WERI-Rb-1 (cell line): Measurements from ENCODE around the gene UBE2G2.

Source experiments
- DNase-seq: peaks from one replicate; pipeline ENCODE4 v3.0.0-alpha.2; 2020
- H3K27ac ChIP-seq: fragments of 250-450 bp; sonication (Bioruptor Pico); 2 replicates; pipeline ENCODE4 v1.5.1; 2020; ENCODE audit warnings: mild to moderate bottlenecking, moderate library complexity
- H3K27me3 ChIP-seq: fragments of 250-450 bp; sonication (Bioruptor Pico); 2 replicates; pipeline ENCODE4 v1.5.1; 2021; ENCODE audit warnings: mild to moderate bottlenecking, low read depth, moderate library complexity; ENCODE audit not compliant: insufficient read depth, severe bottlenecking
- H3K36me3 ChIP-seq: fragments of 250-450 bp; sonication (Bioruptor Pico); 2 replicates; pipeline ENCODE4 v1.5.1; 2020; ENCODE audit warnings: mild to moderate bottlenecking, moderate library complexity
- H3K4me3 ChIP-seq: 2 replicates; pipeline ENCODE4 v1.5.1; 2011; ENCODE audit warnings: low read depth, mild to moderate bottlenecking, control low read depth, low read length
- H3K9me3 ChIP-seq: fragments of 250-450 bp; sonication (Bioruptor Pico); 2 replicates; pipeline ENCODE4 v1.5.1; 2021; ENCODE audit warnings: mild to moderate bottlenecking, moderate library complexity; ENCODE audit not compliant: severe bottlenecking
- TF ChIP-seq, protein P1 (sequence below): IDR thresholded peaks from 2 replicates; pipeline ENCODE4 v1.5.1; 2011; ENCODE audit warnings: low read depth, mild to moderate bottlenecking, control low read depth, inconsistent platforms, low read length

The UBE2G2 gene

DNA sequence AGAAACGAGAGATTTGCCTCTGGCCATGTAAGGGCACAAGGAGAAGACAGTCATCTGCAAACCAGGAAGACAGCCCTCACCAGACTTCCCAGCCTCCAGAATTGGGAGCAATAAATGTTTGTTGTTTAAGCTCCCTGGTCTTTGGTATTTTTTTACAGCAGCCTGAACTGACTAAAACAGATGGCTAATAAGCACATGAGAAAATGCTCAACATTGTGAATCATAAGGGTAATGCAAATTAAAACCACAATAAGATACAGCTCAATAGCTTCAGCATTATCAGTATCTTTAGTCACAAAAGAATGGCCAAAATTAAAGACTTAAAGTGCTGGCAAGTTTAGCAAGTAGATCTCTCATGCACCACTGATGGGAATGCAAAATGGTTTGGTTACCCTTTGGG is 11.7 kb downstream of the UBE2G2 start:
- no peaks in the 10 kb centered on the region for H3K27me3 ChIP-seq
- DNase-seq, result no peak
- TF ChIP-seq, protein P1, sequence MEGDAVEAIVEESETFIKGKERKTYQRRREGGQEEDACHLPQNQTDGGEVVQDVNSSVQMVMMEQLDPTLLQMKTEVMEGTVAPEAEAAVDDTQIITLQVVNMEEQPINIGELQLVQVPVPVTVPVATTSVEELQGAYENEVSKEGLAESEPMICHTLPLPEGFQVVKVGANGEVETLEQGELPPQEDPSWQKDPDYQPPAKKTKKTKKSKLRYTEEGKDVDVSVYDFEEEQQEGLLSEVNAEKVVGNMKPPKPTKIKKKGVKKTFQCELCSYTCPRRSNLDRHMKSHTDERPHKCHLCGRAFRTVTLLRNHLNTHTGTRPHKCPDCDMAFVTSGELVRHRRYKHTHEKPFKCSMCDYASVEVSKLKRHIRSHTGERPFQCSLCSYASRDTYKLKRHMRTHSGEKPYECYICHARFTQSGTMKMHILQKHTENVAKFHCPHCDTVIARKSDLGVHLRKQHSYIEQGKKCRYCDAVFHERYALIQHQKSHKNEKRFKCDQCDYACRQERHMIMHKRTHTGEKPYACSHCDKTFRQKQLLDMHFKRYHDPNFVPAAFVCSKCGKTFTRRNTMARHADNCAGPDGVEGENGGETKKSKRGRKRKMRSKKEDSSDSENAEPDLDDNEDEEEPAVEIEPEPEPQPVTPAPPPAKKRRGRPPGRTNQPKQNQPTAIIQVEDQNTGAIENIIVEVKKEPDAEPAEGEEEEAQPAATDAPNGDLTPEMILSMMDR, result no peak
- H3K4me3 ChIP-seq, result no peak overlapping the region
- H3K27ac ChIP-seq, result no peak overlapping the region
- H3K36me3 ChIP-seq, result peaks cover 31% of the 10 kb centered on the region
- H3K9me3 ChIP-seq, result no peaks in the 10 kb centered on the region

DNA sequence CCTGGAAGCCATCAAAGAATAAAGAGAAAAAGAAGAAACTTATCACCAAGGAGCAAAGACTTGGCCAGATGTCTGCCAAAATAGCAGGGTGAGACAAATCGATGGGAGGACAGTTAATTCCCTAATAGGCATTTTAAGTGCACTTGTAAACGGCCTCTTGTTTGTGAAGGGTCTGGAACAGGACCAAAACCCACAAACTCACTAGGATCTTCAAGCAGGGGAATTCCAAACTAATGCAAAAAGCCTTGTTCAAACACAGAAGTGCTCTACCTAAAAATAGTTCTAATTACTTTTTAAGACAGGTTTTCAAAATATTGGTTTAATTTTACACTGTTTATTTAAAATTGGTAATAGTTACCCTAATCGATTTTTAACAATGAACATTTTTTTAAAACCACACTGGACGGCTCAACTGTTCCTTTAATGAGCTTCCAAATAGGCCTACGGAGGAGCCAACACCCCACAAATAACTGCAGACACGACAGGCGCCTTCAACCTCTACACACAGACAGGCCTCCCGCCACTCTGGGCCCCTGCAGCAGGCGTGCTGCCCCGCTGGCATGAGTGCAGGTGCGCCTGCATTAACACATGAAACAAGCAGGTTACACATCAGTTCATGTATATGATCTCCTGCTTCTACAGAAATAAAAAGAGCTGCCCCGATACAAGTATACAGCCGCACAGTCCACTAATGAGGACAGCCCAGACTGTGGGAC is 15.8 kb downstream of the UBE2G2 start:
- no peaks in the 10 kb centered on the region for H3K27me3 ChIP-seq
- no peak overlapping the region for H3K4me3 ChIP-seq
- no peak for DNase-seq
- TF ChIP-seq, protein P1, result no peak
- no peak overlapping the region for H3K27ac ChIP-seq
- peaks cover 31% of the 10 kb centered on the region for H3K36me3 ChIP-seq
- no peaks in the 10 kb centered on the region for H3K9me3 ChIP-seq

DNA sequence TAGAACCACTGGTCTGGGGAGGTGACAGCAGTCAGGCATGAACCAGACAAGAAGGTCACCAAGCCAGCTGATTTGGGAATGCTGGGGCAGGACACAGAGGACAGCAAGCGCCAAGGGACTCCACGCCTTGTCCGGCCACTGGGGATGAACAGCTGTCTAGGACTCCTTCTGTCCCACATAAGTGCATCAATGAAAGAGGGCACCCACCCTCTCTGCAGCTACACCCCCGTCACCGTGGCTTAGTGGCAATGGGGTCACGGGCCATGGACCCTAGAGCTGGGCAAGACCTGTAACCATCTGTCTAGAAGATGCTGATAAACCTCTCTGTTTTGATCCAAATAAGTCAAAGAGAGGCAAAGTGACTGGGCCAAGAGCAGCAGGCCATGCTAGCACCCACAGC is 16.8 kb downstream of the UBE2G2 start:
- no peak for DNase-seq
- Histone ChIP-seq H3K4me3 (no peak overlapping the region), H3K27me3 (no peaks in the 10 kb centered on the region), H3K36me3 (peaks cover 28% of the 10 kb centered on the region), H3K27ac (no peak overlapping the region), H3K9me3 (no peaks in the 10 kb centered on the region)
- TF ChIP-seq, protein P1, result no peak

DNA sequence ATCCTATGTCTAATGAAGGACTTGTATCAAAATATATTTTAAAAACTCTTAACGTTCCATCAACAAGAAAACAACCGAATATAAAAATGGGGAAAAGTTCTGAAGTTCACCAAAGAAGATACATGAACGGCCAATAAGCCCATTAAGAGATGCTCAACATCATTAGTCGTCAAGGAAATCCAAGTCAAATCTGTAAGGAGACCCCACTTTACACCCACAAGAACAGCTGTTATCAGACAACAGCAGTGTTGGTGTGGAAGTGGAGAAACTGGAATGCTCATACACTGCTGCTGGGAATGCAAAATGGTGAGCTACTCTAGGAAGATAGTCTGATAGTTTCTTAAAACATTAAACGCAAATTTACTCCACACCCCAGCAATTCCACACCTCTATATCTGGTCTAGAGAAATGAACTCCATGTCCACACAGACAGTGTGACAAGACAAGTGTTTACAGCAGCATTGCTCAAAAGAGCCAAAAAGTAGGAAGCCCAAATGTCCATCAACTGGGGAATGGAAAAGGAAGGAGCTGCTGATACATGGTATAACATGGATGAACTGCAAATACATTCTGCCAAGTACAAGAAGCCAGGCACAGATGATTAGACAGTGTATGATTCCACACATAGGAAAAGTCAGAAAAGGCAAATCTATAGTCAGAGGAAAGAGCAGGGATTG is 18.5 kb downstream of the UBE2G2 start:
- Histone ChIP-seq H3K36me3 (peaks cover 32% of the 10 kb centered on the region), H3K9me3 (no peaks in the 10 kb centered on the region), H3K27ac (no peak overlapping the region), H3K27me3 (no peaks in the 10 kb centered on the region), H3K4me3 (no peak overlapping the region)
- TF ChIP-seq, protein P1, result no peak
- no peak for DNase-seq

DNA sequence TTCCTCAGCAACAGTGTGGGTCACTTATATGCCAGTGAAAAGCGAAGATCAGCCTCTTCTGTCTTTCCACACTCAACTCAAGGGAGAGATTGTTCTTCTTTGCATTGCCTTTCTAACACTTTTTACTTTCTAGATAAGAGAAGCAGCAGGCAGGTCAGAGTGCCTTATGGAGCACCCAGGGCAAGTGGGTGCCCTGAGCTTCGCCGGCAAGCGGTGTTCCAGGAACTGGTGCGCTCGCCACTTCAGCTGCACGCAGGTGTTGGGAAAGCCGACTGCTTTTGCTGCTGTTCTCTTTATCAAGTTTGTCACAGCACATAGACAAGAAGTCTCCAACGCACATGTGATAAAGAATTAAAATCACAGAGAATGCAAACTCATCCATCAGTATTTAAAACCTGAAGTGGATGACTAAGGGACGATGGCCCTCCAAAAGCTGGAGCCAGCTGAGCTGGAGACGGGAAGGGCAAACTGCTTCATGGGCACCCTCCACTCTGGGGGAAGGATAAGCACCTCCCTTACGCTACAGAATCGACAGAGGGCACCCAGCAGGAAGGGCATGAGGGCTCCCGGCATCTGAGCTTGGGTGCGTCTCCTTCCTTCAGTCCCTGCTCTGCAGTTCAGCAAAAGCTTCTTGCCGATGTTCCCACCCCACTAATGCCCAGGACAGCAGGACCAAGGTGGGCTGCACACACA is 20.7 kb downstream of the UBE2G2 start:
- Histone ChIP-seq H3K36me3 (peaks cover 41% of the 10 kb centered on the region), H3K4me3 (no peak overlapping the region), H3K27ac (no peak overlapping the region)

More for the DNA sequence above, 20.7 kb downstream of the UBE2G2 start:
- TF ChIP-seq, protein P1, result no peak
- H3K27me3 ChIP-seq, result no peaks in the 10 kb centered on the region
- no peaks in the 10 kb centered on the region for H3K9me3 ChIP-seq
- DNase-seq, result no peak
